ENCODE data around the gene ADAMTSL5.
"Not testable (repeated sequence)": the region's sequence is repeated elsewhere in the genome, so short reads cannot be mapped to it uniquely, and the experiment has no call there.

Gene ADAMTSL5

GRCh38 chr19:1481224-1481892 is 31.5 kb downstream of the ADAMTSL5 start:
- no peak overlapping the region for H3K4me3 ChIP-seq (ENCODE audit: insufficient read depth, low read depth, low read length)
- WGBS, 2 experiments = 89 to 90% methylated on average over 26 of the region's 26 CpGs
- no peaks in the 10 kb centered on the region for H3K27me3 ChIP-seq (ENCODE audit: control insufficient read depth, insufficient read depth, low read length, poor library complexity, severe bottlenecking)
- H3K27ac ChIP-seq (ENCODE audit: insufficient read depth, low read depth, low read length, poor library complexity, severe bottlenecking) = no peak overlapping the region
- no peaks in the 10 kb centered on the region for H3K36me3 ChIP-seq (ENCODE audit: control insufficient read depth, insufficient read depth, low read length)
- H3K9me3 ChIP-seq (ENCODE audit: control insufficient read depth, low read length) = no peaks in the 10 kb centered on the region
- H3K4me1 ChIP-seq (ENCODE audit: control insufficient read depth, insufficient read depth, low read length) = peaks cover 4% of the 10 kb centered on the region

- peak within 1 kb of the TSS; percentile 50 for H3K4me3 ChIP-seq (ENCODE audit: insufficient read depth, low read depth, low read length)
- no peaks in the 10 kb centered on the region for H3K36me3 ChIP-seq (ENCODE audit: control insufficient read depth, insufficient read depth, low read length)
- peaks cover 4% of the 10 kb centered on the region for H3K4me1 ChIP-seq (ENCODE audit: control insufficient read depth, insufficient read depth, low read length)
- H3K27me3 ChIP-seq (ENCODE audit: control insufficient read depth, insufficient read depth, low read length, poor library complexity, severe bottlenecking) = no peaks in the 10 kb centered on the region
- WGBS, 2 experiments = 1% methylated on average over 71 of the region's 71 CpGs
- H3K9me3 ChIP-seq (ENCODE audit: control insufficient read depth, low read length) = no peaks in the 10 kb centered on the region
- H3K27ac ChIP-seq (ENCODE audit: insufficient read depth, low read depth, low read length, poor library complexity, severe bottlenecking) = no peak within 1 kb of the TSS
Measured at GRCh38 chr19:1478934-1479707, 33.7 kb downstream of the ADAMTSL5 start, which contains the start of gene C19orf25. Gene C19orf25, minus strand, starts transcription at chr19:1479215. Its CDS starts 312 bp downstream, at chr19:1478903.

- not testable (repeated sequence) for H3K4me1 ChIP-seq (ENCODE audit: control insufficient read depth, insufficient read depth, low read length); H3K4me3 ChIP-seq (ENCODE audit: insufficient read depth, low read depth, low read length); H3K9me3 ChIP-seq (ENCODE audit: control insufficient read depth, low read length); H3K36me3 ChIP-seq (ENCODE audit: control insufficient read depth, insufficient read depth, low read length); H3K27ac ChIP-seq (ENCODE audit: insufficient read depth, low read depth, low read length, poor library complexity, severe bottlenecking)
- WGBS, 2 experiments = 95 to 97% methylated on average over 9 of the region's 9 CpGs
- H3K27me3 ChIP-seq (ENCODE audit: control insufficient read depth, insufficient read depth, low read length, poor library complexity, severe bottlenecking) = peaks cover 20% of the 10 kb centered on the region
Measured at GRCh38 chr19:1477056-1477455, 35.8 kb downstream of the ADAMTSL5 start.

- H3K4me3 ChIP-seq (ENCODE audit: insufficient read depth, low read depth, low read length) = no peak overlapping the region
- H3K9me3 ChIP-seq (ENCODE audit: control insufficient read depth, low read length) = no peaks in the 10 kb centered on the region
- 93 to 95% methylated on average over 31 of the region's 31 CpGs for WGBS, 2 experiments
- peaks cover 7% of the 10 kb centered on the region for H3K4me1 ChIP-seq (ENCODE audit: control insufficient read depth, insufficient read depth, low read length)
- no peak overlapping the region for H3K27ac ChIP-seq (ENCODE audit: insufficient read depth, low read depth, low read length, poor library complexity, severe bottlenecking)
- peaks cover 32% of the 10 kb centered on the region for H3K27me3 ChIP-seq (ENCODE audit: control insufficient read depth, insufficient read depth, low read length, poor library complexity, severe bottlenecking)
- H3K36me3 ChIP-seq (ENCODE audit: control insufficient read depth, insufficient read depth, low read length) = no peaks in the 10 kb centered on the region
Measured at GRCh38 chr19:1475751-1476437, 36.9 kb downstream of the ADAMTSL5 start.

- Histone ChIP-seq H3K4me1 (ENCODE audit: control insufficient read depth, insufficient read depth, low read length) (peaks cover 12% of the 10 kb centered on the region), H3K9me3 (ENCODE audit: control insufficient read depth, low read length) (no peaks in the 10 kb centered on the region), H3K27me3 (ENCODE audit: control insufficient read depth, insufficient read depth, low read length, poor library complexity, severe bottlenecking) (peaks cover 42% of the 10 kb centered on the region), H3K4me3 (ENCODE audit: insufficient read depth, low read depth, low read length) (no peak overlapping the region), H3K27ac (ENCODE audit: insufficient read depth, low read depth, low read length, poor library complexity, severe bottlenecking) (no peak overlapping the region), H3K36me3 (ENCODE audit: control insufficient read depth, insufficient read depth, low read length) (no peaks in the 10 kb centered on the region)
- 94% methylated on average over 26 of the region's 26 CpGs for WGBS, 2 experiments
Measured at GRCh38 chr19:1474765-1475351, 38.0 kb downstream of the ADAMTSL5 start.

GRCh38 chr19:1474011-1474764 is 38.6 kb downstream of the ADAMTSL5 start:
- Histone ChIP-seq H3K9me3 (ENCODE audit: control insufficient read depth, low read length) (no peaks in the 10 kb centered on the region), H3K36me3 (ENCODE audit: control insufficient read depth, insufficient read depth, low read length) (no peaks in the 10 kb centered on the region), H3K27ac (ENCODE audit: insufficient read depth, low read depth, low read length, poor library complexity, severe bottlenecking) (no peak overlapping the region), H3K4me1 (ENCODE audit: control insufficient read depth, insufficient read depth, low read length) (peaks cover 13% of the 10 kb centered on the region), H3K27me3 (ENCODE audit: control insufficient read depth, insufficient read depth, low read length, poor library complexity, severe bottlenecking) (peaks cover 49% of the 10 kb centered on the region), H3K4me3 (ENCODE audit: insufficient read depth, low read depth, low read length) (no peak overlapping the region)
- WGBS, 2 experiments = 87 to 88% methylated on average over 31 of the region's 31 CpGs

GRCh38 chr19:1473085-1473851 is 39.6 kb downstream of the ADAMTSL5 start:
- Histone ChIP-seq H3K27ac (ENCODE audit: insufficient read depth, low read depth, low read length, poor library complexity, severe bottlenecking) (no peak overlapping the region), H3K9me3 (ENCODE audit: control insufficient read depth, low read length) (no peaks in the 10 kb centered on the region), H3K27me3 (ENCODE audit: control insufficient read depth, insufficient read depth, low read length, poor library complexity, severe bottlenecking) (peaks cover 58% of the 10 kb centered on the region), H3K4me1 (ENCODE audit: control insufficient read depth, insufficient read depth, low read length) (peaks cover 13% of the 10 kb centered on the region), H3K4me3 (ENCODE audit: insufficient read depth, low read depth, low read length) (no peak overlapping the region), H3K36me3 (ENCODE audit: control insufficient read depth, insufficient read depth, low read length) (no peaks in the 10 kb centered on the region)
- WGBS, 2 experiments = 86% methylated on average over 20 of the region's 20 CpGs

GRCh38 chr19:1472231-1473084 is 40.4 kb downstream of the ADAMTSL5 start:
- WGBS, 2 experiments = 66 to 69% methylated on average over 43 to 44 of the region's 44 CpGs
- H3K4me3 ChIP-seq (ENCODE audit: insufficient read depth, low read depth, low read length) = no peak overlapping the region
- H3K27me3 ChIP-seq (ENCODE audit: control insufficient read depth, insufficient read depth, low read length, poor library complexity, severe bottlenecking) = peaks cover 66% of the 10 kb centered on the region
- no peaks in the 10 kb centered on the region for H3K36me3 ChIP-seq (ENCODE audit: control insufficient read depth, insufficient read depth, low read length)
- no peaks in the 10 kb centered on the region for H3K9me3 ChIP-seq (ENCODE audit: control insufficient read depth, low read length)
- no peak overlapping the region for H3K27ac ChIP-seq (ENCODE audit: insufficient read depth, low read depth, low read length, poor library complexity, severe bottlenecking)
- H3K4me1 ChIP-seq (ENCODE audit: control insufficient read depth, insufficient read depth, low read length) = peaks cover 16% of the 10 kb centered on the region
